Smooth muscle cell (in vitro differentiated cells): Measurements from ENCODE around the gene RNASEL. TPM values are rescaled to one million over a fixed set of nuclear protein-coding genes. Genes with fewer than 3 reads are reported as not detected.
"Not testable (repeated sequence)": the region's sequence is repeated elsewhere in the genome, so short reads cannot be mapped to it uniquely, and the experiment has no call there.

Experiments
- DNase-seq: peaks from one replicate; lab custom pipeline; 2025; ENCODE audit not compliant: unreplicated experiment; lab: John Stamatoyannopoulos, UW
- H2AFZ ChIP-seq: fragments of 200-600 bp; sonication (generic); 2 replicates; pipeline ENCODE4 v1.6.0; 2016; ENCODE audit warnings: antibody characterized with exemption, low read depth, mild to moderate bottlenecking
- H3F3A ChIP-seq: fragments of 200-600 bp; sonication (generic); 2 replicates; pipeline ENCODE4 v1.6.0; 2017; ENCODE audit warnings: antibody characterized with exemption, low read depth
- H3K27ac ChIP-seq: fragments of 200-600 bp; sonication (generic); 2 replicates; pipeline ENCODE4 v1.5.1; 2016; ENCODE audit warnings: low read depth, mild to moderate bottlenecking
- H3K27me3 ChIP-seq: fragments of 200-600 bp; sonication (generic); 2 replicates; pipeline ENCODE4 v1.6.1; 2016; ENCODE audit warnings: low read depth, mild to moderate bottlenecking
- H3K36me3 ChIP-seq: fragments of 200-600 bp; sonication (generic); 2 replicates; pipeline ENCODE4 v1.5.1; 2016; ENCODE audit warnings: low read depth
- H3K4me1 ChIP-seq: fragments of 200-600 bp; sonication (generic); 2 replicates; pipeline ENCODE4 v1.5.1; 2016; ENCODE audit warnings: low read depth
- H3K4me2 ChIP-seq: fragments of 200-600 bp; sonication (generic); 2 replicates; pipeline ENCODE4 v1.6.0; 2016; ENCODE audit warnings: mild to moderate bottlenecking
- H3K4me3 ChIP-seq: fragments of 200-600 bp; sonication (generic); 2 replicates; pipeline ENCODE4 v1.5.1; 2016; ENCODE audit warnings: mild to moderate bottlenecking
- H3K79me2 ChIP-seq: fragments of 200-600 bp; sonication (generic); 2 replicates; pipeline ENCODE4 v1.6.0; 2016; ENCODE audit warnings: low read depth, mild to moderate bottlenecking
- H3K9ac ChIP-seq: fragments of 200-600 bp; sonication (generic); 2 replicates; pipeline ENCODE4 v1.6.0; 2016; ENCODE audit warnings: low read depth
- H3K9me3 ChIP-seq: fragments of 200-600 bp; sonication (generic); replicated peaks from 2 replicates; pipeline ENCODE4 v1.5.1; 2016; ENCODE audit warnings: low read depth
- H4K20me1 ChIP-seq: fragments of 200-600 bp; sonication (generic); 2 replicates; pipeline ENCODE4 v1.6.0; 2016; ENCODE audit warnings: low read depth
- CTCF ChIP-seq: fragments of 200-600 bp; sonication (generic); IDR thresholded peaks from 2 replicates; pipeline ENCODE4 v1.5.1; 2017; ENCODE audit warnings: borderline replicate concordance, mild to moderate bottlenecking, antibody characterized with exemption; ENCODE audit not compliant: insufficient read depth, poor library complexity, severe bottlenecking
- WGBS: methylation state at CpG from one replicate; pipeline ENCODE4 v1.1.7; 2016; ENCODE audit warnings: low lambda C conversion rate; 5-methylcytosine and 5-hydroxymethylcytosine counted together
- polyA plus RNA-seq: library from polyadenylated mRNA; unstranded; fragments of >200 nt; fragmentation: Nextera tagmentation; extraction: Ambion mirVana; gene quantifications from 2 replicates; pipeline ENCODE4 v1.2.1, GENCODE V29; 2016
- total RNA-seq: library from RNA; depleted of rRNA; stranded (reverse); fragments of >200 nt; gene quantifications from 2 replicates; pipeline ENCODE4 v1.2.3, GENCODE V29; 2014

Gene RNASEL
- total and polyA plus RNA-seq, 2 experiments from 2014 or later = 4.5 to 4.7 TPM

GRCh38 chr1:182634306-182635072 lies 45.4 kb upstream of the RNASEL start:
- H3K36me3 ChIP-seq = no peaks in the 10 kb centered on the region
- no peak for DNase-seq
- H3K27me3 ChIP-seq = no peaks in the 10 kb centered on the region
- H3K9ac ChIP-seq = no peak overlapping the region
- no peak overlapping the region for H2AFZ ChIP-seq
- no peak overlapping the region for H3K27ac ChIP-seq
- WGBS = 90% methylated on average over 9 of the region's 9 CpGs
- no peak overlapping the region for H3K4me2 ChIP-seq
- H3K4me3 ChIP-seq = no peak overlapping the region
- peaks cover 26% of the 10 kb centered on the region for H3K4me1 ChIP-seq
- H4K20me1 ChIP-seq = no peaks in the 10 kb centered on the region
- TF ChIP-seq CTCF = no peak
- H3F3A ChIP-seq = no peaks in the 10 kb centered on the region
- H3K9me3 ChIP-seq = no peaks in the 10 kb centered on the region
- H3K79me2 ChIP-seq = no peaks in the 10 kb centered on the region

- no peak for TF ChIP-seq CTCF
- no peak overlapping the region for H3K9ac ChIP-seq
- no peaks in the 10 kb centered on the region for H3F3A ChIP-seq
- H3K27ac ChIP-seq = no peak overlapping the region
- no peak overlapping the region for H2AFZ ChIP-seq
- no peaks in the 10 kb centered on the region for H3K27me3 ChIP-seq
- no peaks in the 10 kb centered on the region for H3K36me3 ChIP-seq
- peaks cover 33% of the 10 kb centered on the region for H3K4me1 ChIP-seq
- DNase-seq = no peak
- no peaks in the 10 kb centered on the region for H3K9me3 ChIP-seq
- WGBS = 71% methylated on average over 11 of the region's 11 CpGs
- H3K4me2 ChIP-seq = no peak overlapping the region
- no peak overlapping the region for H3K4me3 ChIP-seq
- H4K20me1 ChIP-seq = no peaks in the 10 kb centered on the region
- no peaks in the 10 kb centered on the region for H3K79me2 ChIP-seq
These were observed 44.7 kb upstream of the RNASEL start for GRCh38 chr1:182633657-182634281.

- H3K27ac ChIP-seq = no peak overlapping the region
- peaks cover 35% of the 10 kb centered on the region for H3K4me1 ChIP-seq
- H3K4me3 ChIP-seq = no peak overlapping the region
- no peak for DNase-seq
- H3K36me3 ChIP-seq = no peaks in the 10 kb centered on the region
- TF ChIP-seq CTCF = no peak
- H3K27me3 ChIP-seq = no peaks in the 10 kb centered on the region
- H3F3A ChIP-seq = no peaks in the 10 kb centered on the region
- H2AFZ ChIP-seq = no peak overlapping the region
- H3K79me2 ChIP-seq = no peaks in the 10 kb centered on the region
- no peaks in the 10 kb centered on the region for H3K9me3 ChIP-seq
- H3K9ac ChIP-seq = no peak overlapping the region
- H3K4me2 ChIP-seq = no peak overlapping the region
- H4K20me1 ChIP-seq = no peaks in the 10 kb centered on the region
These were observed 44.0 kb upstream of the RNASEL start for GRCh38 chr1:182633031-182633430.

- not testable (repeated sequence) for H3K4me3 ChIP-seq, H3K9ac ChIP-seq, H4K20me1 ChIP-seq, H3K79me2 ChIP-seq, H3K4me2 ChIP-seq, H3K27ac ChIP-seq, H3K27me3 ChIP-seq, H2AFZ ChIP-seq, DNase-seq, H3K36me3 ChIP-seq, H3K9me3 ChIP-seq, H3F3A ChIP-seq
- 42% methylated on average over 12 of the region's 12 CpGs for WGBS
- H3K4me1 ChIP-seq = peaks cover 35% of the 10 kb centered on the region
These were observed 43.4 kb upstream of the RNASEL start for GRCh38 chr1:182632441-182632857.
